Measurements from ENCODE around the gene CENPF. TPM values are rescaled to one million over a fixed set of nuclear protein-coding genes. Genes with fewer than 3 reads are reported as not detected.
A peak's percentile ranks its signal among the peaks of the same experiment; 100 is the strongest.

CENPF gene
- total RNA-seq, 5 donors from 2014 or later (not counting 1 experiment from before 2014, with no cell fraction given): 3.1 to 6.7 (median 4.1) TPM

GRCh38 chr1:214641214-214641895 is 38.4 kb downstream of the CENPF start:
- POLR2A ChIA-PET: interaction anchor here in 1 of 2 donors (0.6 kb wide), 1 partner anchor 926 kb away, joined by 3 read pairs; the partner anchor contains the start of gene KCTD3
- no peak overlapping the region for H3K4me3 ChIP-seq (ENCODE audit: control insufficient read depth in 1 of 2, extremely low read depth in 1 of 2, low read length in 1 of 2)
- ATAC-seq (replicated peaks in 1 of 4): peak; percentile 39 to 62 (median 51)

GRCh38 chr1:214643030-214643429 is 40.0 kb downstream of the CENPF start:
- H3K4me1 Mint-ChIP-seq: peaks cover 0 to 31% (median 13%) of the 10 kb centered on the region in 3 donors
- Histone ChIP-seq H3K4me1 (ENCODE audit: control insufficient read depth in 1 of 2, extremely low read depth in 1 of 2, insufficient read depth in 2 of 2, low read length in 2 of 2) (peaks cover 12 to 39% of the 10 kb centered on the region in 2 experiments), H3K27me3 (replicated peaks in 1 of 2; ENCODE audit: control insufficient read depth in 2 of 2, extremely low read depth in 1 of 2, insufficient read depth in 2 of 2, low read length in 1 of 2) (no peaks in the 10 kb centered on the region), H3K4me3 (ENCODE audit: control insufficient read depth in 1 of 2, extremely low read depth in 1 of 2, low read length in 1 of 2) (no peak overlapping the region), H3K36me3 (ENCODE audit: control insufficient read depth in 2 of 2, extremely low read depth in 1 of 2, insufficient read depth in 1 of 2, low read length in 1 of 2) (no peaks in the 10 kb centered on the region), H3K9me3 (peaks cover 4% of the 10 kb centered on the region), H3K27ac (ENCODE audit: low read length) (peak overlapping the region; percentile 12)
- CTCF ChIA-PET: interaction anchor here (0.9 to 2.1 kb wide), 4 partner anchors 11 to 15 kb away, joined by 3 to 8 read pairs (median 6); no protein-coding TSS in a partner anchor
- ATAC-seq (replicated peaks in 1 of 4): no peak
- peaks cover 0 to 5% (median 3%) of the 10 kb centered on the region in 3 donors for H3K9me3 Mint-ChIP-seq
- POLR2A ChIA-PET: no interaction called here
- 92% methylated on average over 6 of the region's 8 CpGs for WGBS (ENCODE audit: insufficient coverage)
- H3K27me3 Mint-ChIP-seq: no peaks in the 10 kb centered on the region
- no peak for DNase-seq
- no peak overlapping the region for H3K27ac Mint-ChIP-seq
- peaks cover 5% of the 10 kb centered on the region for H3K36me3 Mint-ChIP-seq
- H3K4me3 Mint-ChIP-seq: no peak overlapping the region

More at GRCh38 chr1:214641214-214641895, 38.4 kb downstream of the CENPF start:
- peaks cover 2 to 38% (median 23%) of the 10 kb centered on the region in 3 donors for H3K4me1 Mint-ChIP-seq
- no peak overlapping the region for H3K27ac Mint-ChIP-seq
- H3K4me1 ChIP-seq (ENCODE audit: control insufficient read depth in 1 of 2, extremely low read depth in 1 of 2, insufficient read depth in 2 of 2, low read length in 2 of 2): peaks cover 12 to 42% of the 10 kb centered on the region in 2 experiments
- no peak for DNase-seq
- H3K9me3 ChIP-seq: peaks cover 2% of the 10 kb centered on the region
- no peak overlapping the region for H3K4me3 Mint-ChIP-seq
- no peaks in the 10 kb centered on the region for H3K36me3 Mint-ChIP-seq
- WGBS (ENCODE audit: insufficient coverage): no CpG with 5 or more reads among the region's 2 CpGs
- CTCF ChIA-PET: interaction anchor here (1.3 to 2.1 kb wide), 4 partner anchors 9 to 14 kb away, joined by 3 to 8 read pairs (median 6); no protein-coding TSS in a partner anchor
- no peaks in the 10 kb centered on the region for H3K27me3 ChIP-seq (replicated peaks in 1 of 2; ENCODE audit: control insufficient read depth in 2 of 2, extremely low read depth in 1 of 2, insufficient read depth in 2 of 2, low read length in 1 of 2)
- peak overlapping the region; percentile 12 for H3K27ac ChIP-seq (ENCODE audit: low read length)
- no peaks in the 10 kb centered on the region for H3K27me3 Mint-ChIP-seq
- H3K36me3 ChIP-seq (ENCODE audit: control insufficient read depth in 2 of 2, extremely low read depth in 1 of 2, insufficient read depth in 1 of 2, low read length in 1 of 2): no peaks in the 10 kb centered on the region
- peaks cover 0 to 5% (median 1%) of the 10 kb centered on the region in 3 donors for H3K9me3 Mint-ChIP-seq

GRCh38 chr1:214645712-214646111 is 42.7 kb downstream of the CENPF start:
- DNase-seq (no peak), ATAC-seq (replicated peaks in 1 of 4) (no peak)
- no peaks in the 10 kb centered on the region for H3K27me3 ChIP-seq (replicated peaks in 1 of 2; ENCODE audit: control insufficient read depth in 2 of 2, extremely low read depth in 1 of 2, insufficient read depth in 2 of 2, low read length in 1 of 2)
- peaks cover 0 to 5% (median 3%) of the 10 kb centered on the region in 3 donors for H3K9me3 Mint-ChIP-seq
- WGBS (ENCODE audit: insufficient coverage): 88% methylated on average over 9 of the region's 10 CpGs
- no peaks in the 10 kb centered on the region for H3K27me3 Mint-ChIP-seq
- H3K4me1 Mint-ChIP-seq: peaks cover 0 to 17% (median 0%) of the 10 kb centered on the region in 3 donors
- H3K9me3 ChIP-seq: peaks cover 4% of the 10 kb centered on the region
- peaks cover 12 to 23% of the 10 kb centered on the region in 2 experiments for H3K4me1 ChIP-seq (ENCODE audit: control insufficient read depth in 1 of 2, extremely low read depth in 1 of 2, insufficient read depth in 2 of 2, low read length in 2 of 2)
- peak overlapping the region; percentile 32 to 36 for H3K27ac Mint-ChIP-seq
- peaks cover 17% of the 10 kb centered on the region for H3K36me3 Mint-ChIP-seq
- CTCF ChIA-PET: interaction anchor here in 1 of 2 donors (1.1 kb wide), 1 partner anchor 14 kb away, joined by 3 read pairs; no protein-coding TSS in a partner anchor
- H3K36me3 ChIP-seq (ENCODE audit: control insufficient read depth in 2 of 2, extremely low read depth in 1 of 2, insufficient read depth in 1 of 2, low read length in 1 of 2): no peaks in the 10 kb centered on the region
- no peak overlapping the region for H3K27ac ChIP-seq (ENCODE audit: low read length)
- no peak overlapping the region for H3K4me3 ChIP-seq (ENCODE audit: control insufficient read depth in 1 of 2, extremely low read depth in 1 of 2, low read length in 1 of 2)
- H3K4me3 Mint-ChIP-seq: peak overlapping the region in 1 of 3 donors; percentile 48
- POLR2A ChIA-PET: no interaction called here

DNA sequence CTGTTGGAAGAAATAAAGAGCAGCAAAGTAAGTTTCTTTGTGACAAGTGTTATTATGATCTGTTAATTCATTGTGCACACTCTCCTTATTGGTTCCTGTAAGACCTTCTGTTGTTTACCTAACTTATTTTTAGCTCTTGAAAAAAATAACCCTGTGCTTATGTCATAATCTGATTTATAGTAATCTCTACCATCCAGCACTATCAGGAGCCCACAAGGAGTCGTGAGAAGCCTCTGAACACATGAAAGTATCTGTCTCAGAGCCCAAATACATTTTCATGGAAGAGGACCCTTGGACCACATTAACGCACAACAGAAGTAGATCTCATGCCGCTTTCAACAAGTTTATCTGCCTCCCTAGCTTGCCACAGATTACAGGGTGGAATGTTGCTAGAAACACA is 45.8 kb downstream of the CENPF start:
- peaks cover 0 to 14% (median 0%) of the 10 kb centered on the region in 3 donors for H3K4me1 Mint-ChIP-seq
- Histone ChIP-seq H3K4me3 (ENCODE audit: control insufficient read depth in 1 of 2, extremely low read depth in 1 of 2, low read length in 1 of 2) (no peak overlapping the region), H3K27me3 (replicated peaks in 1 of 2; ENCODE audit: control insufficient read depth in 2 of 2, extremely low read depth in 1 of 2, insufficient read depth in 2 of 2, low read length in 1 of 2) (no peaks in the 10 kb centered on the region), H3K36me3 (ENCODE audit: control insufficient read depth in 2 of 2, extremely low read depth in 1 of 2, insufficient read depth in 1 of 2, low read length in 1 of 2) (no peaks in the 10 kb centered on the region), H3K4me1 (ENCODE audit: control insufficient read depth in 1 of 2, extremely low read depth in 1 of 2, insufficient read depth in 2 of 2, low read length in 2 of 2) (no peaks in the 10 kb centered on the region), H3K27ac (ENCODE audit: low read length) (no peak overlapping the region), H3K9me3 (peaks cover 4% of the 10 kb centered on the region)
- no peak overlapping the region for H3K4me3 Mint-ChIP-seq
- no peak for DNase-seq
- H3K27me3 Mint-ChIP-seq: no peaks in the 10 kb centered on the region
- H3K9me3 Mint-ChIP-seq: peaks cover 0 to 5% (median 3%) of the 10 kb centered on the region in 3 donors
- ATAC-seq (replicated peaks in 1 of 4): no peak
- WGBS (ENCODE audit: insufficient coverage): 71% methylated on average over 2 of the region's 3 CpGs
- ChIA-PET CTCF (interaction anchor here (0.6 to 1.0 kb wide), 3 partner anchors 10 to 1632 kb away, joined by 3 to 6 read pairs (median 4); no protein-coding TSS in a partner anchor), POLR2A (no interaction called here)
- no peak overlapping the region for H3K27ac Mint-ChIP-seq
- peaks cover 27% of the 10 kb centered on the region for H3K36me3 Mint-ChIP-seq

DNA sequence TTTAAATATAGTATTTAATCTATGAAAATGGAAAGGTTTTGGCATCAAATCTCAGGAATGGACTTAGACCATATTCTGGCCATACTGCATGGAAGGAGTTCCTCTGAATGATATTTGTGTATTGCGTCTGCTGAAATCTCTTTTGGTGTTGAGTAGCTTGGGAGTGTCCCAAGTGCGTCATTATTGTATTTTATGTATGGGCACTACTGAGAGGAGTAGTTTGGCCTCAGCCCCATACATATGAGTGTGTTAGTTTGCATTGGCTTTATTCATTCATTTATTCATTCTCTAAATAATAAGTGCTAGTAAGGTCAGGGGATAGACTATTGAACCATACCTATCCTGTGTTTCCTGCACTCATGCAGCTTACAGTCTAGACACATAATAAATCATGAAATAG is 46.6 kb downstream of the CENPF start:
- peaks cover 0 to 5% (median 3%) of the 10 kb centered on the region in 3 donors for H3K9me3 Mint-ChIP-seq
- no peak overlapping the region for H3K4me3 Mint-ChIP-seq
- H3K36me3 Mint-ChIP-seq: peaks cover 30% of the 10 kb centered on the region
- no peaks in the 10 kb centered on the region for H3K4me1 ChIP-seq (ENCODE audit: control insufficient read depth in 1 of 2, extremely low read depth in 1 of 2, insufficient read depth in 2 of 2, low read length in 2 of 2)
- H3K9me3 ChIP-seq: peaks cover 4% of the 10 kb centered on the region
- ChIA-PET POLR2A (no interaction called here), CTCF (no interaction called here)
- H3K4me3 ChIP-seq (ENCODE audit: control insufficient read depth in 1 of 2, extremely low read depth in 1 of 2, low read length in 1 of 2): no peak overlapping the region
- WGBS (ENCODE audit: insufficient coverage): 100% methylated on average over 1 of the region's 2 CpGs
- no peaks in the 10 kb centered on the region for H3K27me3 ChIP-seq (replicated peaks in 1 of 2; ENCODE audit: control insufficient read depth in 2 of 2, extremely low read depth in 1 of 2, insufficient read depth in 2 of 2, low read length in 1 of 2)
- DNase-seq (no peak), ATAC-seq (replicated peaks in 1 of 4) (no peak)
- no peak overlapping the region for H3K27ac Mint-ChIP-seq
- H3K36me3 ChIP-seq (ENCODE audit: control insufficient read depth in 2 of 2, extremely low read depth in 1 of 2, insufficient read depth in 1 of 2, low read length in 1 of 2): no peaks in the 10 kb centered on the region
- no peaks in the 10 kb centered on the region for H3K27me3 Mint-ChIP-seq
- H3K27ac ChIP-seq (ENCODE audit: low read length): no peak overlapping the region
- peaks cover 0 to 13% (median 0%) of the 10 kb centered on the region in 3 donors for H3K4me1 Mint-ChIP-seq

GRCh38 chr1:214650664-214651063 is 47.7 kb downstream of the CENPF start:
- ChIA-PET CTCF (no interaction called here), POLR2A (no interaction called here)
- Mint-ChIP-seq H3K36me3 (peaks cover 32% of the 10 kb centered on the region), H3K4me1 (peaks cover 0 to 10% (median 0%) of the 10 kb centered on the region in 3 donors), H3K27ac (no peak overlapping the region), H3K9me3 (peaks cover 0 to 4% (median 3%) of the 10 kb centered on the region in 3 donors), H3K27me3 (no peaks in the 10 kb centered on the region), H3K4me3 (no peak overlapping the region)
- no peaks in the 10 kb centered on the region for H3K4me1 ChIP-seq (ENCODE audit: control insufficient read depth in 1 of 2, extremely low read depth in 1 of 2, insufficient read depth in 2 of 2, low read length in 2 of 2)
- peaks cover 3% of the 10 kb centered on the region for H3K9me3 ChIP-seq
- no peak overlapping the region for H3K27ac ChIP-seq (ENCODE audit: low read length)
- no peaks in the 10 kb centered on the region for H3K36me3 ChIP-seq (ENCODE audit: control insufficient read depth in 2 of 2, extremely low read depth in 1 of 2, insufficient read depth in 1 of 2, low read length in 1 of 2)
- H3K27me3 ChIP-seq (replicated peaks in 1 of 2; ENCODE audit: control insufficient read depth in 2 of 2, extremely low read depth in 1 of 2, insufficient read depth in 2 of 2, low read length in 1 of 2): no peaks in the 10 kb centered on the region
- H3K4me3 ChIP-seq (ENCODE audit: control insufficient read depth in 1 of 2, extremely low read depth in 1 of 2, low read length in 1 of 2): no peak overlapping the region
- ATAC-seq (replicated peaks in 1 of 4): no peak
- 83% methylated on average over 1 of the region's 4 CpGs for WGBS (ENCODE audit: insufficient coverage)
- DNase-seq: no peak

Measured in T-cell (primary cell).